Glutamatergic neuron (in vitro differentiated cells): ENCODE measurements around the gene PCDHGA7. TPM values are rescaled to one million over a fixed set of nuclear protein-coding genes. Genes with fewer than 3 reads are reported as not detected.
"Not testable (repeated sequence)": the region's sequence is repeated elsewhere in the genome, so short reads cannot be mapped to it uniquely, and the experiment has no call there.

ENCODE experiments used
- DNase-seq: peaks from one replicate; pipeline ENCODE4 v3.0.0; 2022
- H3K27ac Mint-ChIP-seq: one replicate; pipeline ENCODE4 v1.8.0; 2020; ENCODE audit warnings: mild to moderate bottlenecking, mixed read lengths, inconsistent platforms; ENCODE audit not compliant: unreplicated experiment
- H3K27me3 Mint-ChIP-seq: one replicate; pipeline ENCODE4 v1.8.0; 2020; ENCODE audit warnings: mild to moderate bottlenecking, moderate library complexity, mixed read lengths, inconsistent platforms; ENCODE audit not compliant: unreplicated experiment
- H3K36me3 Mint-ChIP-seq: one replicate; pipeline ENCODE4 v1.8.0; 2020; ENCODE audit warnings: mild to moderate bottlenecking, mixed read lengths, inconsistent platforms; ENCODE audit not compliant: unreplicated experiment
- H3K4me1 Mint-ChIP-seq: one replicate; pipeline ENCODE4 v1.8.0; 2020; ENCODE audit warnings: mild to moderate bottlenecking, low read depth, mixed read lengths, inconsistent platforms; ENCODE audit not compliant: unreplicated experiment
- H3K4me3 Mint-ChIP-seq: one replicate; pipeline ENCODE4 v1.8.0; 2020; ENCODE audit warnings: mild to moderate bottlenecking, mixed read lengths, inconsistent platforms; ENCODE audit not compliant: unreplicated experiment
- H3K9me3 Mint-ChIP-seq: one replicate; pipeline ENCODE4 v1.8.0; 2020; ENCODE audit warnings: mild to moderate bottlenecking, moderate library complexity, mixed read lengths, inconsistent platforms; ENCODE audit not compliant: unreplicated experiment
- CTCF ChIP-seq: fragments of 200-600 bp; sonication (generic); IDR thresholded peaks from one replicate; pipeline ENCODE4 v1.5.0; 2021; ENCODE audit not compliant: partially characterized antibody, unreplicated experiment
- long read RNA-seq: library from polyadenylated mRNA; unstranded; transcript quantifications from one replicate; pipeline ENCODE4 v2.0.0, GENCODE V29; 2020; ENCODE audit not compliant: unreplicated experiment
- total RNA-seq: library from RNA; stranded (reverse); fragmentation: NEBNext Ultra II Directional; extraction: Animal tissue kit (Norgen Biotek cat#: 25700); gene quantifications from one replicate; pipeline ENCODE4 v1.2.1, GENCODE V29; 2021; ENCODE audit not compliant: unreplicated experiment

PCDHGA7 gene
- total RNA-seq = 4.2 TPM
- long read RNA-seq = 0 reads

- no peaks in the 10 kb centered on the region for H3K4me1 Mint-ChIP-seq
- no peak within 1 kb of the TSS for H3K27ac Mint-ChIP-seq
- H3K27me3 Mint-ChIP-seq = no peaks in the 10 kb centered on the region
- H3K4me3 Mint-ChIP-seq = peak within 1 kb of the TSS; percentile 38
- TF ChIP-seq CTCF = no peak
- peaks cover 20% of the 10 kb centered on the region for H3K9me3 Mint-ChIP-seq
- peaks cover 55% of the 10 kb centered on the region for H3K36me3 Mint-ChIP-seq
- no peak for DNase-seq
Measured at GRCh38 chr5:141382469-141383294, at the start of gene PCDHGA7. TSS of gene PCDHGA7 (plus strand) at chr5:141382742. CDS start at chr5:141382900, 158 bp downstream.

- Mint-ChIP-seq H3K27ac (no peak within 1 kb of the TSS), H3K36me3 (peaks cover 53% of the 10 kb centered on the region), H3K27me3 (peaks cover 3% of the 10 kb centered on the region), H3K4me3 (no peak within 1 kb of the TSS), H3K4me1 (no peaks in the 10 kb centered on the region), H3K9me3 (peaks cover 19% of the 10 kb centered on the region)
- TF ChIP-seq CTCF = no peak
- DNase-seq = no peak
Measured at GRCh38 chr5:141338538-141339306, 43.8 kb upstream of the PCDHGA7 start, which contains the start of gene PCDHGA2. TSS of gene PCDHGA2 (plus strand) at chr5:141338760.

DNA sequence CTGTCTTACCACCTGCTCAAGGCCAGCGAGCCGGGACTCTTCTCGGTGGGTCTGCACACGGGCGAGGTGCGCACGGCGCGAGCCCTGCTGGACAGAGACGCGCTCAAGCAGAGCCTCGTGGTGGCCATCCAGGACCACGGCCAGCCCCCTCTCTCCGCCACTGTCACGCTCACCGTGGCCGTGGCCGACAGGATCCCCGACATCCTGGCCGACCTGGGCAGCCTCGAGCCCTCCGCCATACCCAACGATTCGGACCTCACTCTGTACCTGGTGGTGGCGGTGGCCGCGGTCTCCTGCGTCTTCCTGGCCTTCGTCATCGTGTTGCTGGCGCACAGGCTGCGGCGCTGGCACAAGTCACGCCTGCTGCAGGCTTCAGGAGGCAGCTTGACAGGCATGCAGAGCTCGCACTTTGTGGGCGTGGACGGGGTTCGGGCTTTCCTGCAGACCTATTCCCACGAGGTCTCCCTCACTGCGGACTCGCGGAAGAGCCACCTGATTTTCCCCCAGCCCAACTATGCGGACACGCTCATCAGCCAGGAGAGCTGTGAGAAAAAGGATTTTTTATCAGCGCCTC lies 41.7 kb upstream of the PCDHGA7 start:
- H3K27me3 Mint-ChIP-seq, H3K27ac Mint-ChIP-seq, H3K4me1 Mint-ChIP-seq, H3K4me3 Mint-ChIP-seq, DNase-seq: not testable (repeated sequence)
- H3K36me3 Mint-ChIP-seq = peaks cover 62% of the 10 kb centered on the region
- H3K9me3 Mint-ChIP-seq = peaks cover 24% of the 10 kb centered on the region

- peaks cover 3% of the 10 kb centered on the region for H3K27me3 Mint-ChIP-seq
- TF ChIP-seq CTCF = no peak
- H3K36me3 Mint-ChIP-seq = peaks cover 61% of the 10 kb centered on the region
- no peak overlapping the region for H3K4me3 Mint-ChIP-seq
- no peak for DNase-seq
- H3K4me1 Mint-ChIP-seq = no peaks in the 10 kb centered on the region
- peaks cover 27% of the 10 kb centered on the region for H3K9me3 Mint-ChIP-seq
- no peak overlapping the region for H3K27ac Mint-ChIP-seq
Measured at GRCh38 chr5:141342773-141343172, 39.8 kb upstream of the PCDHGA7 start.

DNA sequence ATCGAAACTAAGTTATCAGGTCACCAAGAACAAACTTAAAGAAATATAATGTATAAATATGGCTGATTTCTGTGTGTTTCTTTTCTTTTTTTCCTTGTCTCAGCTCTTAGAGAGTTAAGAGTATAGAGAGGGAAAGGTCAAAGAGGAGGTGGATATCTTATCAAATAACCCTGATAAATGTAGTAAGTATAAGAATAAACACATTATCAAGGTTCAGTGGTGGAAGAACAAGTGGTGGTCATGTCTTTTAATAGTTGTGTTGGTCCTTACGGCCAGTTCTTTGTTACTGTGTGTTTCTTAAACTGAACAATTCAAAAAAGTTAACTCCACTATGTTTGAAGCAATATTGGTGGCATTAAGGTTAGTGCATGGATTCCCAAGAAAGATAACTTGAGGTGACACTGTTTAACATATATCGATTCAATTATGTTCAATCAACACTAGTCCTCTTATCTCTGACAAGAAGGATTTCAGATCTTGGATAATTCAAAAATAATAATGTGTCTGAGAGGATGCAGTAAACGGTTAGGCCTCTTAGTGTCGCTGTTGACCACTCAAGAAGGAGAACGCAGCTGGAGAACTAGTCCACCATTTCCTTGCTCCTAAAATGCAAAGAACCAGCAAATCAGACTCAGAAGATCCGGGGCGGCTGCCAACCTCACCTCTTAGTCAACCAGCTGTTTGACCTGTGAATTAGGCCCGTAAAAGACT lies 39.1 kb upstream of the PCDHGA7 start, which contains the start of gene PCDHGA3:
Gene PCDHGA3, plus strand, starts transcription at position 588 of the 711 bp plus-strand sequence. CDS start 205 bp downstream, outside the sequence.
- Mint-ChIP-seq H3K27ac (peak within 1 kb of the TSS; percentile 78), H3K9me3 (peaks cover 22% of the 10 kb centered on the region)
- DNase-seq = no peak

More for the DNA sequence above, 39.1 kb upstream of the PCDHGA7 start, which contains the start of gene PCDHGA3:
- peaks cover 58% of the 10 kb centered on the region for H3K36me3 Mint-ChIP-seq
- H3K4me1 Mint-ChIP-seq = no peaks in the 10 kb centered on the region
- peaks cover 3% of the 10 kb centered on the region for H3K27me3 Mint-ChIP-seq
- no peak for TF ChIP-seq CTCF
- peak within 1 kb of the TSS; percentile 81 for H3K4me3 Mint-ChIP-seq
